GM12864 (cell line): ENCODE results near the gene HOXA11.
A peak's percentile ranks its signal among the peaks of the same experiment; 100 is the strongest.

ENCODE experiments used
- DNase-seq: peaks from one replicate; pipeline ENCODE4 v3.0.0-alpha.2; 2011; ENCODE audit warnings: low read depth
- H3K4me3 ChIP-seq: 2 replicates; pipeline ENCODE4 v1.5.1; 2011; ENCODE audit warnings: mild to moderate bottlenecking, low read depth, low read length, control low read depth
- CTCF ChIP-seq: IDR thresholded peaks from 2 replicates; pipeline ENCODE4 v1.5.1; 2011; ENCODE audit warnings: low read depth, mild to moderate bottlenecking, moderate library complexity, low read length, control low read depth, inconsistent platforms; ENCODE audit errors: missing control alignments

Gene HOXA11

DNA sequence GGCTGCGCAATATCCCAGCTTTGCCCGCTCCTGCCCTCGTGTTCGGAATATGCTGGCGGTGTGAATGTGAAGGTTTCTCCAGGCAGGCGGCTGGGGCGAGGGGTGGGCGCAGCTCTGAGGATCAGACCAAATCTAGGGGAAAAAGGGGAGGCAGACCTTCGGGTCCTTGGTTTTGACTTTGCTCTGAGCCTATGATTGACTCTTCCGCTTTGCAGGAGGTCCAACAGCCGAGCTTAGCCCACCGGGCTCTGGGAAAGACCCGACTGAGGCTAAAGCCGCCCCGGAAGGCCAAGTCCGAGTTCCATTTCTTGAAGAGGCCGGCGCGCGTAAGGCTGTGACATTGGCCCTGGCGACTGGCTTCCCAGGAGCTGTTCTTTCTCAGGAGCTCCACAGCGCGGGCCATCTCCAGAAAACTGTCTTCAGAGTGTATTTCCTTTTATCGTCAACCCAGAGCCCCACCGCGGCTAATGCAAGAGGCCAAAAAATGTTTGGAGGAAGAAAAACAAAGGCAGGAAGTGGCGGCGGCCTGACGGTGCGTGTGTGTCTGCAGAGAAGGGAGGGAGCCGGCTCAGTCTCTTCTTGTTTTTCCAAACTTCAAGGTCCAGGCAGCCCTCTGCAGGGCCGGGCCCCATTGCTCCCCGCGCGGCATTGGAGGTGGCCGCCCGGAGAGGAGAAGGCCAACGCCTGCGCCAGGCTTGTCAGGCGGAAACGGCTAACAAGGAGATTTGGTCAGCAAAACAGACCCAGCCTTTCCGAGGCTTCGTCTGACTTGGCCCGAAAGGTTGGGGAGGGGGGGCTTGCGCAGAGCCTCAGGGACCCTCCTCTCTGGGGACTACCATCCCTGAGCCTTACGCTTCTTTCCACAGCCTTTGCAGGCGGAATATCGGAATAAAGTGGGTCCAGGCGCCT is 3.6 kb upstream of the HOXA11 start:
- no peak for DNase-seq
- H3K4me3 ChIP-seq, result no peak overlapping the region
- no peak for TF ChIP-seq CTCF

DNA sequence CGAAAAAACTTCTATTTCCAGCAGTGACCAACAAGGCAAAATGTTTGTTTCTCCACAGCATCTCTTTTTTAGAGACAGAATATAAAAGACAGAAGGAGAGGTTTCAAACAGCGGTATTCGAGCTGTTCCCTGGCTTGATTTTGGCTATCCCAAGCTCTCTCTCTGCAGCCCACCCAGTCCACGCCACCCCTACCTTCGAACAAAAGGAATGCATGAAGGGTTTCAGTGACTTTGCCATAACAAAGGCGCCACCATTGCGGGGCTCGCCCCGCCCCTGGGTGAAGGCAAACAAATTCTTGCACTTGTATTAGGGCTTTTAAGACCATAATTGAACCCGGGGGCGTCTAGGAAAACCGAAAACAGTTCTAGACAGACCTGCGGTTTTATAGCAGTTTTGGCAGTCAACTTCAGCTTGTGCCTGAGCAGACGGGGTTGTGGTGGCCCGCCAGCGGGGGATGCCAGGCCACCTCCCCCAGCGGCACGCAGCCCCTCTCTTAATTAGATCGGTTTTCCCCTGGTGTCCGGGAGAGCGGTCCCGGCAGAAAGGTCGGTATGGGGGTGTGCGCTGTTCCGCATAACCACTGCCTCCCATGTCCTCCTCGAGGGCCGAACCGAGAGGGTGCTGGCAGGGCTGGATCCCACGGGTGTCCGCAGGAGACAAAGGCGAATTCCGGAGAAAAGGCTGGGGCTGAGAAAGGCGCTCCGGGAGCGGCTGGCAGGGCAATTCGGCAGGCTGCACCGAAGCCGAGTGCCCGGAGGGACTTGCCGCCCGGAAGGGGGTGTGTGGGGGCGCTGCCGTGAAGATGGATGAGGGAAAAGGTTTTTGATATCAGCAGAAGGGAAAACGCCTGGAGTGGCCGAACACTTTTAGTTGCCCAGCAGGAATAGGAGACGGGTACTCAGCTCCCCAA is 2.7 kb upstream of the HOXA11 start:
- no peak for DNase-seq
- no peak for TF ChIP-seq CTCF
- H3K4me3 ChIP-seq, result no peak overlapping the region

DNA sequence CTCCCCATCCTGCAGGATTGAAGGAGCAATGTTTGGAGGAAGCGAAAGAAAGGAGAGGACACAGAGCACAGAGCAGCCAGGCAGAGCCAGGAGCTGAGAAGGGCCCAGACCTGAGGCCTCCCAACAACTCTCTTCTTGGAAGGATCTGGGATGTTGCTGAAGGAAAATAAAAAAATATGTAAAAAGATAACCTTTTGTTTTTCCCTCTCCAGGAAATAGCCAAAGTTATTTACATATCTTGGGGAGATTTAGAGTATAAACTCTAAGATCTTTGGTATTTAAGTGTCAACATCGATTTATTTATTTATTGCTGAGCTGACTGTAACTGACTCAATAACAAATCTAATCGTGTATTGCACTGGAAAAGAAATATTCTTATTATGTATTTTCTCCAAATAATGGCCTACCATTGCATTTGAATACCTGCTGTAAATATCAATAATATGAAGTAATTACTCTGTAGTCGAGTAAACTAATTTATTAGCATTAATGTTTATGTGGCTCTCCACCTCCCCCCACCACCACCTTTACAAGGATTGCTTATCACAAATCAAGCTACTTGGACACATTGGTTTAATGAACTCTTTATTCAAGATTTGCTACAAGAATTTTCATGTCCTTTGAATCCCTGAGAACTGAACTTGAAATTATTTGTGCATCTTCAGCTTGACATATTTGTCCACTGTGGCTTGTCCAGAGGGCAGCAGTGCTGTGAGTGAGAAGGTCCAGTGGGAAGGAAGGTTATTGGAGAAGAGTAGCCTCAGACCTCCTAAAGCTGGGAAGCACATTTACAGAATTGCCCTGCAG is 1.8 kb upstream of the HOXA11 start:
- no peak overlapping the region for H3K4me3 ChIP-seq
- no peak for TF ChIP-seq CTCF
- no peak for DNase-seq

DNA sequence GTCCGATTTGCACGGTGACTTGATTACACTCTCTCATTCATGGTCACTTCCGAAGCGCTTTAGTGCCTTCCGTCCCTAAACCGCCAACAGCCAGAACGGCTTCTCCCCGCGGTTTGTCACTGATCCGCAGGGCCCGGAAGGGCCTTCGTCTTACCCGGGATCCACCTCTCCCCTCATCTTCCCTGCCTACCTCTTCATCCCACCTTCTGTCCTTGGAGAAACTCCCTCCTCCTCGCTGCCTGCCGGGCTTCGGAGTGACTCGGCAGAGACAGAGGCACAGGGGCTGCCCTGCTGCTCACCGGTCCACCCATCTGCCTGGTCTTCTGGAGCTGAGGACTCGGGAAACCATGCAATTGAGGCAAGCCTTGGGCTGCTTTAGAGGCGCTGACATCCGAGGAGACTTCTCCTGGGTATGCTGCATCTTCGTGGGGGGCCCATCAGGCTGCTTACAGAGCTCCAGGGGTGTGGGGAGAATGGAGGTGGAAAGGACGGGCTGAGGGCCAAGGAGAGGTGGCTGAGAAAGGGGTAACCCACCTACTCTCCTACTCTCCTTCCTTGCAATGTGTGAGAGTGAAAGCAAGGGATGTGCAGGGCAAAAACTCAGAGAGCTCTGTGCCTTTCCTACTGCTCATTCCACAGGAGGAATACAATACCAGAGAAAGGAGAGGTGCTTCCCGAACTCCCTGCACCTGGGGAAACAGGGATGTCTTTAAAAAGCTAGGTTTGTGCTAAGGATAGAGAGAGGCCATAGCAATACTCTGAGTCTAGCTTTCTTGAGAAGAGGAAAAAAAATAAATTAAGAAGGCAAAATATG is 1.0 kb upstream of the HOXA11 start:
- H3K4me3 ChIP-seq, result no peak overlapping the region
- TF ChIP-seq CTCF, result no peak
- no peak for DNase-seq

DNA sequence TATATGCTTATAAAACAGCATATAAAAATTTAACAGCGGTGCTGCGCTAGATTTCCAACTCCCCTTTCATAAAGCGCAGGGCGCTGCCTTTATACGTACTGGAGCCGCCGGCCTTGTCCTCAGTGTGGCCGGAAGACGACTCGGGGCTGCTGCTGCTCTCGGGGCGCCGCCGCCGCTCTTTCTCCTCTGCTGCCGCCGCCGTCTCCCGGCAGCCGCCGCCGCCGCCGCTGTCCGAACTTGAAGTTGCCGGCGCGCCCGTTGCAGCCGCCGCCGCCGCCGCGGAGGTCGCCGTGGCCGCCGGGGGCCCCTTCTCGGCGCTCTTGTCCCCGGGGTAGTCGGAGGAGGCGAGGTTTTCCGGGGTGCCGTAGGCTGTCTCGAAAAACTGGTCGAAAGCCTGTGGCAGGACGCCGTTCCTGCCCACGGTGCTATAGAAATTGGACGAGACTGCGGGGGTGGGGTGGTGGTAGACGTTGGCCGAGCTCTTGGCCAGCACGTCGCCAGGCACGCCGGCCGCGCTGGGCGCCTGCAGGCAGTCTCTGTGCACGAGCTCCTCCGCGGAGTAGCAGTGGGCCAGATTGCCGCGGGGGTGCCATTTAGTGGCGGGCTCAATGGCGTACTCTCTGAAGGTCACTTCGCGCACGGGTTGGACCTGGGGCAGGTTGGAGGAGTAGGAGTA is 557 bp downstream of the HOXA11 start:
- TF ChIP-seq CTCF, result no peak
- H3K4me3 ChIP-seq, result peak overlapping the region; percentile 24
- no peak for DNase-seq
